ENCODE results near the gene GNA15. TPM values are rescaled to one million over a fixed set of nuclear protein-coding genes. Genes with fewer than 3 reads are reported as not detected.

Gene GNA15
- total and polyA plus RNA-seq, 2 of the 8 experiments (the other 6 are each of a cell fraction or from before 2014, with no cell fraction given): 0.26 to 0.45 TPM

DNA sequence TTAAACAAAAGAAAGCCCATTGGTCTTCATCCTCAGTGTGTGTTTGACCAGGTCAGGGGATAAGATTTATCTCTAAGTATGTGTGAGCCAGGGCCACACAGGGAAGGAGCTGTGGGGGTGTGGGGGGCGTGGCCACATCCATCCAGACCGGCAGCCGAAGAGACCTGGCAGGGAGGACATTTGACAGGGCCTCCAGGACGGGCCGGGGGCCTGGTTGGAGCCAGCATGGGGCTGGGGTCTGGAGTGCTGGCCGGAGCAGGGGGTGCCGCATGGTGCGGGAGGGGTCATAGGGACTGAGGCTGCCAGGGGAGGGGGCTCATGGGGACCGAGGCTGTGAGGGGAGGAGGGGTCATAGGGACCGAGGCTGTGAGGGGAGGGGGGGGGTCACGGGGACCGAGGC lies 20.4 kb upstream of the GNA15 start:
- Histone ChIP-seq H2AFZ (ENCODE audit: low read length) (no peak overlapping the region), H3K56ac (replicated peaks; ENCODE audit: insufficient read length, low read depth, low read length) (no peak overlapping the region), H3K23me2 (ENCODE audit: low read depth, low read length) (no peaks in the 10 kb centered on the region), H3K4me1 (replicated peaks in 1 of 4; ENCODE audit: control insufficient read depth in 3 of 4, insufficient read depth in 4 of 4, low read length in 3 of 4) (peaks cover 0 to 14% (median 6%) of the 10 kb centered on the region in 4 experiments; a peak in 3 of 7 replicates), H4K8ac (ENCODE audit: extremely low read depth, insufficient read depth, low read length) (no peak overlapping the region), H4K91ac (replicated peaks; ENCODE audit: insufficient read length, low read length) (no peak overlapping the region), H3K79me1 (ENCODE audit: low read depth, low read length) (peaks cover 3% of the 10 kb centered on the region; the same call in 1 of the 2 replicates), H3K18ac (ENCODE audit: extremely low read depth, low read length) (no peak overlapping the region), H3K14ac (ENCODE audit: insufficient read length) (no peak overlapping the region), H2BK12ac (ENCODE audit: low read depth, low read length) (no peak overlapping the region), H3K23ac (ENCODE audit: insufficient read length) (no peak overlapping the region), H2BK5ac (ENCODE audit: low read depth, low read length) (peak overlapping the region; percentile 86), H3K79me2 (ENCODE audit: control insufficient read depth in 1 of 2, insufficient read depth in 2 of 2, low read length in 2 of 2) (no peaks in the 10 kb centered on the region; a peak in 1 of 4 replicates), H4K5ac (ENCODE audit: insufficient read length, low read depth, low read length) (no peak overlapping the region), H3K9me3 (ENCODE audit: insufficient read depth in 2 of 2, low read depth in 1 of 2, low read length in 1 of 2) (no peaks in the 10 kb centered on the region), H3K9ac (replicated peaks in 1 of 4; ENCODE audit: extremely low read depth in 1 of 4, low read depth in 3 of 4, low read length in 3 of 4) (no peak overlapping the region), H3K36me3 (ENCODE audit: control insufficient read depth in 2 of 4, insufficient read depth in 4 of 4, low read length in 3 of 4) (no peaks in the 10 kb centered on the region), H3K4me2 (ENCODE audit: insufficient read depth in 1 of 2, low read depth in 2 of 2, low read length in 2 of 2) (no peak overlapping the region), H4K20me1 (replicated peaks in 1 of 2; ENCODE audit: control insufficient read depth in 1 of 2, insufficient read depth in 2 of 2, low read length in 2 of 2) (peaks cover 1 to 5% of the 10 kb centered on the region in 2 experiments), H3K27ac (ENCODE audit: low read depth, low read length) (no peak overlapping the region), H3K27me3 (replicated peaks in 1 of 4; ENCODE audit: control insufficient read depth in 3 of 4, extremely low read depth in 1 of 4, insufficient read depth in 3 of 4, low read length in 3 of 4) (peaks cover 0 to 2% (median 0%) of the 10 kb centered on the region in 4 experiments; a peak in 1 of 7 replicates), H2BK15ac (ENCODE audit: low read length) (no peak overlapping the region), H2AK5ac (ENCODE audit: low read depth, low read length) (0 out of 2 replicates have a peak overlapping the region, but pooled peaks have one; percentile 24), H2BK120ac (replicated peaks; ENCODE audit: low read depth, low read length) (no peak overlapping the region), H2BK20ac (ENCODE audit: low read length) (no peak overlapping the region), H3K4me3 (ENCODE audit: extremely low read depth in 1 of 4, insufficient read depth in 2 of 4, low read depth in 3 of 4, low read length in 4 of 4) (no peak overlapping the region), H3K4ac (replicated peaks; ENCODE audit: insufficient read length, low read depth, low read length) (no peak overlapping the region)
- ChIA-PET POLR2A (ENCODE audit: partially characterized antibody) (no interaction called here), CTCF (ENCODE audit: partially characterized antibody) (interaction anchor here (2.2 to 6.4 kb wide), 5 partner anchors 10 to 153 kb away, joined by 10 to 41 read pairs (median 23); no protein-coding TSS in a partner anchor)
- TF ChIP-seq GTF2F1 (IDR thresholded peaks at IDR 0.05; ENCODE audit: borderline replicate concordance, low read depth, low read length) (no peak), GABPA (IDR thresholded peaks at IDR 0.05; ENCODE audit: borderline replicate concordance, insufficient read depth, low read length) (no peak), NANOG (IDR thresholded peaks at IDR 0.05; ENCODE audit: insufficient read depth, low read depth, low read length, poor library complexity, severe bottlenecking) (no peak)
- no peak for FAIRE-seq
- no peak for DNase-seq (ENCODE audit: low read depth in 1 of 2, low spot score in 2 of 2)
- WGBS, 2 experiments (ENCODE audit: extremely low coverage in 1 of 2, insufficient coverage in 1 of 2, insufficient read length in 1 of 2, insufficient replicate concordance in 2 of 2, low coverage in 1 of 2, low lambda C conversion rate in 2 of 2, missing lambda C conversion rate in 1 of 2): 83% methylated on average over 8 of the region's 12 CpGs; no CpG with 5 or more reads in 1 of the 2 experiments
